Left lung (tissue), 10 donors: ENCODE data around the gene SLCO2B1. TPM values are rescaled to one million over a fixed set of nuclear protein-coding genes. Genes with fewer than 3 reads are reported as not detected.

Experiments
- ATAC-seq: fragments of 200-7000 bp; cut with Tn5 transposase; one replicate; pipeline ENCODE4 v1.9.1; 2020; ENCODE audit warnings: moderate library complexity
- DNase-seq, 4 donors: peaks; one replicate each; pipeline ENCODE4 v3.0.0-alpha.2; 2013 to 2020
- H3K27ac ChIP-seq, 2 donors: fragments of 200-600 bp; sonication (generic) in 1 of 2; one replicate each; pipeline versions ENCODE4 v1.5.0 to v1.8.0; 2020 to 2021
- H3K27me3 ChIP-seq, 2 donors: fragments of 200-600 bp; sonication (generic) in 1 of 2; one replicate each; pipeline versions ENCODE4 v1.5.0 to v1.8.0; 2020 to 2021
- H3K36me3 ChIP-seq, 2 donors: fragments of 200-600 bp; sonication (generic) in 1 of 2; one replicate each; pipeline versions ENCODE4 v1.5.0 to v1.8.0; 2020 to 2021
- H3K4me1 ChIP-seq, 2 donors: fragments of 200-600 bp; one replicate each; pipeline ENCODE4 v1.8.0; 2021
- H3K4me3 ChIP-seq, 2 donors: fragments of 200-600 bp; sonication (generic) in 1 of 2; one replicate each; pipeline versions ENCODE4 v1.5.0 to v1.8.0; 2020 to 2021; ENCODE audit warnings: mild to moderate bottlenecking in 1 of 2
- H3K9me3 ChIP-seq, 2 donors: fragments of 200-600 bp; sonication (generic) in 1 of 2; one replicate each; pipeline versions ENCODE4 v1.5.0 to v1.8.0; 2020 to 2021
- intact Hi-C, 2 donors: fragments of 100-400 bp; cut with DNase I; formaldehyde crosslinking; loops; one replicate each; pipeline versions ENCODE4 v1.11.2 to v1.14.2; 2022
- polyA plus RNA-seq, 6 donors: library from polyadenylated mRNA; unstranded; fragments of 120-200 nt; gene quantifications; one replicate each; pipeline ENCODE4 v1.2.1, GENCODE V29; 2013; ENCODE audit not compliant: insufficient read length in 6 of 6
- total RNA-seq, 2 donors: library from RNA; stranded (reverse); fragmentation: NEBNext Ultra II Directional; extraction: Animal tissue kit (Norgen Biotek cat#: 25700); gene quantifications; one replicate each; pipeline ENCODE4 v1.2.1, GENCODE V29; 2021
- TF ChIP-seq, protein P1 (sequence below), 2 donors: fragments of 200-600 bp; sonication (generic) in 1 of 2; IDR thresholded peaks; one replicate each; pipeline versions ENCODE4 v1.5.0 to v1.8.0; 2021; ENCODE audit warnings: antibody characterized with exemption in 2 of 2
- donor health status: DM: no; HTN: yes; CAD: no.
- donor health status: DM: no; HTN: no; CAD: no.

The SLCO2B1 gene
- total and polyA plus RNA-seq, 8 donors = 20.5 to 220 (median 27.9) TPM

DNA sequence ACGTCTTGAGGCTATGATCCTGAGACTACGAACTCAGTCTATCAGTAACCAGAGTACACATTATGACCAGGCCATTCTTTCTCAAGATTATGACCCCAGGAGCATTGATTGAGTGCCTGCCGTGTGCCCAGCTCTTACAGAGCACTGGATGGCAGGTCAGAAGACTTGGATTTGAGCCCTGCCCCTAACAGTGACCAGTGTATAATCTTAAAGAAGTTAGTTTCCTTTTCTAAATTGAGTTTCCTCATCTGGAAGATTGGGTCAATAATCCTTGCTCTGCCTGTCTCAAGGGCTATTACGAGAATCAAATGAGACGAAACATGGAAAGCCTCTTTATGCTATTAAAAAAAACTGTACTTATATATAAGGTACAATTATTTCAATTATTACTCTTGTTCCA, 38.2 kb downstream of the SLCO2B1 start:
- Histone ChIP-seq H3K27ac (peak overlapping the region in 1 of 2 donors; percentile 60), H3K4me1 (peaks cover 7 to 64% of the 10 kb centered on the region in 2 donors), H3K36me3 (peaks cover 0 to 29% of the 10 kb centered on the region in 2 donors), H3K27me3 (no peaks in the 10 kb centered on the region), H3K4me3 (no peak overlapping the region), H3K9me3 (no peaks in the 10 kb centered on the region)
- TF ChIP-seq, protein P1, sequence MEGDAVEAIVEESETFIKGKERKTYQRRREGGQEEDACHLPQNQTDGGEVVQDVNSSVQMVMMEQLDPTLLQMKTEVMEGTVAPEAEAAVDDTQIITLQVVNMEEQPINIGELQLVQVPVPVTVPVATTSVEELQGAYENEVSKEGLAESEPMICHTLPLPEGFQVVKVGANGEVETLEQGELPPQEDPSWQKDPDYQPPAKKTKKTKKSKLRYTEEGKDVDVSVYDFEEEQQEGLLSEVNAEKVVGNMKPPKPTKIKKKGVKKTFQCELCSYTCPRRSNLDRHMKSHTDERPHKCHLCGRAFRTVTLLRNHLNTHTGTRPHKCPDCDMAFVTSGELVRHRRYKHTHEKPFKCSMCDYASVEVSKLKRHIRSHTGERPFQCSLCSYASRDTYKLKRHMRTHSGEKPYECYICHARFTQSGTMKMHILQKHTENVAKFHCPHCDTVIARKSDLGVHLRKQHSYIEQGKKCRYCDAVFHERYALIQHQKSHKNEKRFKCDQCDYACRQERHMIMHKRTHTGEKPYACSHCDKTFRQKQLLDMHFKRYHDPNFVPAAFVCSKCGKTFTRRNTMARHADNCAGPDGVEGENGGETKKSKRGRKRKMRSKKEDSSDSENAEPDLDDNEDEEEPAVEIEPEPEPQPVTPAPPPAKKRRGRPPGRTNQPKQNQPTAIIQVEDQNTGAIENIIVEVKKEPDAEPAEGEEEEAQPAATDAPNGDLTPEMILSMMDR (IDR thresholded peaks at IDR 0.05) = no peak
- DNase-seq = no peak
- peak; percentile 14 for ATAC-seq
- intact Hi-C loops = no loop called here

DNA sequence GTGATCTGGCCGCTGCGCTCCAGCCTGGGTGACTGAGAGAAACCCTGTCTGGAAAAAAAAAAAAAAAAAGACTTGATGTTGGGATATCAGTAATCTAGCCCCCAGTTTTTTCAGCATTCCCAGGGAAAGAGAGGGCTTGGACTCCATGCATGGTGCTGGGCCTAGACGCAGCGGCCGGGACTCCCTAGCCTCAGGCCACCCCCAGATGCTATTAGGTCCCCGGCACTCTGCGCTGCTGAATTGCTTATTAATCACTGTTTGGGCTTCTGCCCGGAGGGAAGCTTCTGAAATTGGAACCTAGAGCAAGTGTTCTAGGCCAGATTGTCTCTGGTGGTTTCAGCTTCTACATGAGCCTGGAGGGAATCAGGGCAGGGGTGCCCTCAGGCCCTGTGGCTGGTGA, 39.0 kb downstream of the SLCO2B1 start:
- DNase-seq (no peak), ATAC-seq (no peak)
- Histone ChIP-seq H3K4me3 (no peak overlapping the region), H3K4me1 (peaks cover 7 to 65% of the 10 kb centered on the region in 2 donors), H3K27me3 (no peaks in the 10 kb centered on the region), H3K27ac (no peak overlapping the region), H3K36me3 (peaks cover 0 to 29% of the 10 kb centered on the region in 2 donors), H3K9me3 (no peaks in the 10 kb centered on the region)
- intact Hi-C loops = loop anchor here in 1 of 2 donors (10.0 kb wide), 1 partner anchor 45 kb away; no protein-coding TSS in a partner anchor
- TF ChIP-seq, protein P1 (IDR thresholded peaks at IDR 0.05) = no peak

DNA sequence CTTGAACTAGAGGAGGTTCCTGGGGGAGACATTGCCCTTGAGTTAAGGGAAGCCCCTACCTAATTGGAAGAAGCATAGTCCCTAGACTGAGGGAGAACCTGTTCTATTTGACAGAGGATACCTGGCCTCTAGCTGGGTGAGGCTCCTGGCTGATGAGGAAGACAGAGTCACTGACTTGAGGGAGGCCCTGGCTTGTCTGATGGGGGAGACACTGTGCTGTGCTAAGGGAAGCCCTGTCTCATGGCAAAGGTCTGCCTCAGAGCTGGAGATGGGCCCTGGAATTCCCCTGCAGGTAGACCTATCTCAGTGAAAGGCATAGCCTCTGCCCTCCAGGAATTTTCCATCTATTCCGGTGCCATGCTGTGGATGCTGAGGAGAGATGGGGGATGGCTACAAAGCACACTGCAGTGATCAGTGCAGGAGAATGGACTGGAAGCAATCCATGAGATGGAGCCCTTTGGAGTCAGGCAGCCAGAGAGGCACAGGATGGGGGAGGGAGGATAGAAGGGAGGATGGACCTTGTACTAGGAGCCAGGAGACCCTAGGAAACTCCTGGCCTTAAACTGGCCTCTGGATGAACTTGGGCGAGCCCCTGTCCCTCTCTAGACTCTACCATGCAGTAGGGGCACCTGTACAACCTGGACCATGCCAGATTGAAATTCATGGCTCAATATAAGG, 39.9 kb downstream of the SLCO2B1 start:
- Histone ChIP-seq H3K4me1 (peaks cover 7 to 70% of the 10 kb centered on the region in 2 donors), H3K27me3 (no peaks in the 10 kb centered on the region), H3K27ac (no peak overlapping the region), H3K4me3 (no peak overlapping the region), H3K36me3 (peaks cover 0 to 29% of the 10 kb centered on the region in 2 donors), H3K9me3 (no peaks in the 10 kb centered on the region)
- no peak for ATAC-seq
- DNase-seq = peak in 1 of 4 donors; percentile 21
- TF ChIP-seq, protein P1 (IDR thresholded peaks at IDR 0.05) = no peak
- intact Hi-C loops = loop anchor here in 1 of 2 donors (10.0 kb wide), 1 partner anchor 46 kb away; no protein-coding TSS in a partner anchor

DNA sequence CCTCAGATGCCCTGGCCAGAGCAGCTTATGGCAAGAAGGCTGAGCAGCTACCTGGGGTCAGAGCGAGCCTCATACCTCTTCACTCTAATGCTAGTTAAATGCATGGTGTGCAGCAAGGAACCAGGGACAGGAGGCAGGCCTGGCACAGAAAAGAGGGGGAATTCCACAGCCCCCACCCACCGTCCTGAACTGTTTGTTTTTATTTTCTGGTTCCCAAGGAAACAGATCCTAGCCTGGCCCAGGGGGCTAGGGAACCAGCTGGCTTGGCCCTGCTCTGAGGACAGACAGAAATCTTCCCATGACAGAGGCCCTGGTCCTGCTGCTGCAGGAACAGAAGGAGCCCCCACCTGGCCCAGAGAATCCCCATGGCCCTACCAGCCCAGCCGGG, 40.4 kb downstream of the SLCO2B1 start:
- TF ChIP-seq, protein P1 (IDR thresholded peaks at IDR 0.05) = no peak
- H3K36me3 ChIP-seq = peaks cover 0 to 34% of the 10 kb centered on the region in 2 donors
- H3K4me1 ChIP-seq = peaks cover 7 to 75% of the 10 kb centered on the region in 2 donors
- ATAC-seq (no peak), DNase-seq (peak in 2 of 4 donors; percentile 23 to 30)
- H3K4me3 ChIP-seq = no peak overlapping the region
- no peaks in the 10 kb centered on the region for H3K9me3 ChIP-seq
- no peaks in the 10 kb centered on the region for H3K27me3 ChIP-seq
- intact Hi-C loops = loop anchor here in 1 of 2 donors (10.0 kb wide), 1 partner anchor 47 kb away; no protein-coding TSS in a partner anchor
- H3K27ac ChIP-seq = no peak overlapping the region

DNA sequence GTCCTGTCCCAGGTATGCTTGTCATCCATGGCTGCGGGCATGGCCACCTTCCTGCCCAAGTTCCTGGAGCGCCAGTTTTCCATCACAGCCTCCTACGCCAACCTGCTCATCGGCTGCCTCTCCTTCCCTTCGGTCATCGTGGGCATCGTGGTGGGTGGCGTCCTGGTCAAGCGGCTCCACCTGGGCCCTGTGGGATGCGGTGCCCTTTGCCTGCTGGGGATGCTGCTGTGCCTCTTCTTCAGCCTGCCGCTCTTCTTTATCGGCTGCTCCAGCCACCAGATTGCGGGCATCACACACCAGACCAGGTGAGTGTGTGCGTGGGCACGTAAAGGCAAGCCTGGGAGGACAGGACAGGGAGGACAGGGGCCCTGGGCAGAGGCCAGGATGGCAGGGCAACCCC, 42.4 kb downstream of the SLCO2B1 start:
- Histone ChIP-seq H3K4me3 (no peak overlapping the region), H3K27me3 (no peaks in the 10 kb centered on the region), H3K27ac (peak overlapping the region in 1 of 2 donors; percentile 26), H3K4me1 (peaks cover 7 to 73% of the 10 kb centered on the region in 2 donors), H3K36me3 (peaks cover 0 to 52% of the 10 kb centered on the region in 2 donors), H3K9me3 (no peaks in the 10 kb centered on the region)
- intact Hi-C loops = loop anchor here in 1 of 2 donors (10.0 kb wide), 1 partner anchor 48 kb away; no protein-coding TSS in a partner anchor
- DNase-seq (no peak), ATAC-seq (no peak)
- TF ChIP-seq, protein P1 (IDR thresholded peaks at IDR 0.05) = no peak
